GM19328 (cell line): ENCODE measurements around the gene VPS41.
"Not testable (repeated sequence)": the region's sequence is repeated elsewhere in the genome, so short reads cannot be mapped to it uniquely, and the experiment has no call there.

ENCODE experiments used
- ATAC-seq: cut with Tn5 transposase; IDR thresholded peaks from one replicate; pipeline ENCODE4 v1.9.1; 2021; ENCODE audit warnings: mild to moderate bottlenecking, moderate library complexity; ENCODE audit not compliant: unreplicated experiment

Gene VPS41

DNA sequence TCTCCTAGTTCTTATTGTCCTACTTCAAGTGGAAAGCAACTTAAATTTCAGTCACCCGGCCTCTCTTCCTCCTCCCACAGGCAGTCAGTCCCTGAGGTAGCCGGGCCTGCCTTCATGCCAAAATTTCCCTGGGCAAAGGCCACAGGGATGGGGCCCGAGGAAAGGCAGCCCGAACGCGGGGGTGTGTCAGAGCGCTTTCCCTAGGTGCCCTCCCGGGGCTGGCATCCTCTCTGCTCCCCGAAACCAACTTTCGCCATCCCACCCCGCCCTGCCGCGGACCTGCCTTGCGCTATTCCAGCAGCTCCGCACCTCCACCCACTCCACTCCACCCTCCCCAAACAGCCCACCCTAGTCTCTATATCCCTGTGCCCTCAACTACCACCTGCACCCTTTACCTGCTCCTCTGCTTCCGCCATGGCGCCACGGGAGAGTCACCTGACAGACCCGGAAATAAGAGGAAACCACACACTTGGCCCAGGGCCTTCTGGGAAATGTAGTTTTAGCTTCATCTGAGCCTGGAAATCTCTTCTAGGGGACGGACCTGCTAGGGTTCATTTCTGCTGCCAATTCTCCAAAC is at the start of gene VPS41:
Gene VPS41, minus strand, starts transcription at position 433 of the 577 bp plus-strand sequence. Its CDS starts 17 bp downstream, at position 416.
- ATAC-seq, result peak; percentile 96

GRCh38 chr7:38955892-38956291 is 46.9 kb upstream of the VPS41 start:
- no peak for ATAC-seq

GRCh38 chr7:38953971-38954370 is 45.0 kb upstream of the VPS41 start:
- no peak for ATAC-seq

DNA sequence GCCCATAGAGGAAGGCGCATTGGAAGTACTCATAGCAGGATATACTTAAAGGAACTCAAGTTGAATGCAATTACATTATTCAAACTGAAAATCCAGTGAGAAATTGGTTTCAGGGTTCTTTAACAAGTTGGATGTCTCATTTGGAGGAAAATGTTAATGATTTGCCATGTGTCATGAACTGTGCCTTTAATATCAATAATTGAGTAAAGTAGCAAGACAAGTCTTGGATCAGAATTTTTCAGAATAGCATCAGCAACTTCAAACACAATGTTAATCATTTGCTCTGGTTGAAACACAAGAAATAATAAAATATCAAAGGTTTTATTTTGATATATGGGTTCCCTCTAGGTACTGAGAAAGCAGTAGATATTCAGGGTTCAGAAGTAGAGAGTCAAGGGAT is 44.2 kb upstream of the VPS41 start:
- ATAC-seq, result no peak

GRCh38 chr7:38951213-38951612 is 42.2 kb upstream of the VPS41 start:
- no peak for ATAC-seq

DNA sequence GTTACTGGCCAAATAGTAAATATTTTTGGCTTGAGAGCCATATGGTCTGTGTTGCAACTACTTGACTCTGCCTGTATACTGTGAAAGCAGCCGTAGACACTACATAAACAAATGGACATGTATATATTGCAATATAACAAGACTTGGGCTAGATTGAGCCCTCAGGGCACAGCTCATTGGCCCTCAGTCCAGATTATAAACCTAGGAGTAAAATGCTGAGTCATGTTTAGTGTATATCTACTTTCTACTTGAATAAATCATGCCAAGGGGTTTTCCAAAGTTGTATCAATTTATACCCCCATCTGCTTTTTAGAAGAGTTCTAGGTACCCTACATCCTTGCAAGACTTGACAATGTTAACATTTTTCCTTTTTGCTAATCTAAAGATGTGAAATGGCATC is 41.3 kb upstream of the VPS41 start:
- ATAC-seq, result no peak

- ATAC-seq, result not testable (repeated sequence)
Measured at GRCh38 chr7:38947541-38947940, 38.5 kb upstream of the VPS41 start.

- ATAC-seq, result no peak
Measured at GRCh38 chr7:38942431-38943051, 33.5 kb upstream of the VPS41 start.

DNA sequence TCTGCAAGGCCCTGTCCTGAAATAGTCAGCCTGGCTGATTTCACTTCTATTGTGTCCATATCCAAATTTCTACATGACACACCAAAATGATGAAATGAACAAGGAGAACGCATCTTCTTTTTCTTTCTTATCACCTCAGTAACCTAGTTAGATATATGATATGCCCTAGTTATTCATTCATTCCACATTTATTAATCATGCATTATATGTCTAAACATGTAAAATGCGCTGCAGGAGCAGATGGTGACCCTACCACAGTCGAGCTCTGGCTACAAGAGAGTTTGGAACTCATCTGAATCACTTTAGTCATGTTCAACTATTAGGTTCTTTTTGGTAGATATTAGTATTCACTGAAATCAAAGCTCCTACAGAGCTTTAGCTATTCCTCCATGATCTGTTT is 31.8 kb upstream of the VPS41 start:
- ATAC-seq, result no peak

DNA sequence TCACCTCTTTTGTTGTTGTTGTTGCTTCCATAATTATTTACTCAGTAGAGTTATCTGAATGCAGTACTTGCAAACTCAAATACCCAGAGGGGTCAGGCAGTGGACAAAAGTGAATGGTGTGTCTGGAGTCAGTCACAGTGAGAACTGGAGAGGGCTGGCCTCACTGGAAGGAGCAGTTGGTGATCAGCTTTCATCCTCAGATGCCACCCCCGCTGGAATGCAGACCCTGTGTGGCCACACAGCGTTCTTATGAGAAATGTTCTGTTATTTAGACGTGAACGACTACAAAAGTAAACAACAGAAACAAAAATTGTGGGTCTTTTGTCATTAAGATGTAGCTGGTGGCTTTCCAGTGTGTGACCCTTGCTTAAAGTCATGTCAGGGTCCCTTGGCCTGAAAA is 29.6 kb upstream of the VPS41 start:
- ATAC-seq, result no peak

GRCh38 chr7:38938001-38938485 is 29.1 kb upstream of the VPS41 start:
- no peak for ATAC-seq

DNA sequence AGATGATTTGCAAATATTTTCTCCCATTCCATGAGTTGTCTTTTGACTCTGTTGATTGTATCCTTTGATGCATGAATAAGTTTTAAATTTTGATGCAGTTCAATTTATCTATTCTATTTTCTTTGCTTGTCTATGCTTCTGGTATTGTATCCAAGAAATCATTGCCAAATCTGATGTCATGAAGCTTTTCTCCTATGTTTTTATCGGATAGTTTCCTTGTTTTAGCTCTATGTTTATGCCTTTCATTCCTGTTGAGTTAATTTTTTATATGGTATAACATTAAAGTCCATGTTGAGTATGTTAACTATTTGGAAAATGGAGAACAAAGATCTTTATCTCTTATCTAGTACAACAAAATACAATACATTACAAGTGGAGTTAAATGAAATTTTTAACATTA is 27.6 kb upstream of the VPS41 start:
- no peak for ATAC-seq

- no peak for ATAC-seq
Measured at GRCh38 chr7:38934536-38934935, 25.5 kb upstream of the VPS41 start.

DNA sequence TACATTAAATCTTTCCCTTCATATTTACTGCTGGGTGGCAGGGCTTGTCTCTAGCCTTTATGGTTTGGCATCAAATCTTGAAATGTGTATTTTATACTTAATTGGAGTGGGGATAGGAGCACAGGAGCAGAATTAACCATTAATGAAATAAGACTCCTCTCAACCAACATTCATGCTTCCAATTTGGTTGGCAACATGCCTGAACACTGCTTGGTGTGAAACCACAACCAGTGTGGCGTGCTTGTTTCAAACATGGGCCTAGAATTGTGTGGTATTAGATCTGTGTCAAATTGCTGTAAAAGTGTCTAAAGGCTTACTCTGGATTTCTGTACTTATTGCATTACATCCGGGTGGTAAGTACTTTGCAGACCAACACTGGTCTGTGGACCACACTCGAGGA is 25.1 kb upstream of the VPS41 start:
- no peak for ATAC-seq

DNA sequence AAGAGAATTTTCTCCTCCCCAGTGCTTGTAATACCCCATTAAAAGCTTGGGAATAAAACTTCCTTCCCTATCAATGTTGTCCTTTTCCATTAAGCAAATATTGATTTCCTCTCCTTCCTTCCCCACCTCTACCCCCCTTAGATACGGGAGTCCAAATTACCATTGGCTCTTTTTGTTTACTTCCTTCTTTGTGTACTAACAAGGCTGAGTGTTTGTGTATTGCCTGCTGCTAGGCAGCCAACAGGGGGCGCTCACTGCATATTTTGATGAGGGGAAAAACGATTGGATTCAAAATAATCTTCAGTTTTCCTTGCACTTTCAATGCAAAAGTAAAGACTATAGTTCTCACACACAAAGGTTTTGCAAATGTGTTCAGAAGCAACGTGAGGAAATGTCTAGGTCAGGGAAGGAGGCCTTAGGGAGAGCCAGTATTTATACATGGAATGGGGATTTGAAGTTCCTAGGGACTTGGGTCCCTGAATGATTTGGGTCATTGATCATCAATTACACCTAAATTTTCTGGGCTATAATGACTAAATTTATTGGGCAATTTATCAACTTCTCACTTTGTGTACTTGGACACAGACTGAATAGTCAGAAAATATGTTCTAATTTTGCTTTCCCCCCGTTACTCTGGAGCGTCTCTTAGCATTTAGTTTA is 23.6 kb upstream of the VPS41 start:
- peak; percentile 68 for ATAC-seq

DNA sequence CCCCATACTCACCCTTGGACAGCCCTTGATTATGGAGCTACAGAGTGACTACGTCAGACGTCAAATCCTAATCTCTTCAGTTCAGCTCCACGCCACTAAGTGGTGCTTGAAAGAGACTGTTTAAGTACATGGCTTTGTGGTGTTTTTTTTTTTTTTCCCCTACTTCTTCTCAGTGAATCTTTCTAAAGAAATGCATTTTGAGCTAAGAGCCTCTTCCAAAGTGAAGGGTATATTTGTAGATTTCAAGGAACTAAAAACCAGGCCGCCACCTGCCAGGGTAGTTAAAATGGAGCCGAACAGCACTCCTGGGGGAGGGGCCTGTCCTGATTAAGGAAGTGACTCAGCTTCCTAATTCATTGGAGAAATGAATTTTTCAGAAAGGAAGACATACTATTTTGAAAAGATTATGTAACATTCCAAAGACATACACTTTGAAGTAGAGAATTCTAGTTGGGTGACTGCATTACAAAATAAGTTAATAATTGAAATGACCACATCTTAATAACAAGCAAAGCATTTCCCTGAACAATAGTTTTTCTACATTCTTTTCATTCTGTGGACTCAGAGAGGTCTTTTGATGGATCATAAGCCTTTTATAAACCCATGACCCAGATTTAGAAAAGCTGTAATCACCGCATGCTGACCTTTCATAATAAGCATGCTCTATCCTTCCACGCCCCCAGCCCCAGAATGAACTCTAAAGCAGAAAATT is 20.6 kb upstream of the VPS41 start:
- no peak for ATAC-seq

- no peak for ATAC-seq
Measured at GRCh38 chr7:38928506-38928905, 19.5 kb upstream of the VPS41 start.

GRCh38 chr7:38927751-38928150 is 18.8 kb upstream of the VPS41 start:
- no peak for ATAC-seq

DNA sequence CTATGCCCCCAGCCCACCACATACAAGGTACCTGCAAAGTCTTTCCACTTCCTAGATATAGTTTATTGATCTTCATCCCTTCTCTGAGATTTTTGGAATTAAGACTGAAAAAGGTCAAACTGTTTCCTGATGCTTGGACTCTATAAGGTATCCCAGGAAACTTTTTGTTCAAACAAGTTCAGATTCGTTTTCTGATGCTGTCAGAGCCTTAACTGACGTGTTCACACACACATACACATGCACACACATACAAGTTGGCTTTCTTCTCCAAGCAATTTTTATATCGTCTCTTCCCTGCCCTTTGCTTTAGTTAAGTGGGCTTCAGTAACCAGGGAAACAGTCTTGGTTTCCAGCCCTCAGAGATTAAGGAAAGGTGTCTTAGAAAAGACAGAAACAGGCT is 11.7 kb upstream of the VPS41 start:
- ATAC-seq, result no peak

DNA sequence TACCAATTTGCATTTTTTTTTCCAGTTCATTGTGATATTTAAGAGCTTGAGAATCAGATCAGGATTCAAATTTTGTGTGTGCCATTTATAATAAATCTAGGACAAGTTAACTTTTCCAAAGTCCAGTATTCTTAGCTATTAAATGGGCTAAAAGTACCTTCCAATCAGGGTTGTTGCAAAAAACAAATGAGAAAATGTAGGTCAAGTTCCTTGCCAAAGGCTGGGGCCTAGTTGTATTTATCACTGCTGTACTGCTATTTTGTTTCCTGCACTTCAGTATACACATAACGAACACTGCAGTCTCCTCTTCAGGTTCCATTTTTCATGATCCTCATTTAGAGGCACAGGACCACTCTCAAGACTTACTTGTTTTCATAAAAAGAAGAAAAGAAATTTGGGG is 7.4 kb upstream of the VPS41 start:
- no peak for ATAC-seq

DNA sequence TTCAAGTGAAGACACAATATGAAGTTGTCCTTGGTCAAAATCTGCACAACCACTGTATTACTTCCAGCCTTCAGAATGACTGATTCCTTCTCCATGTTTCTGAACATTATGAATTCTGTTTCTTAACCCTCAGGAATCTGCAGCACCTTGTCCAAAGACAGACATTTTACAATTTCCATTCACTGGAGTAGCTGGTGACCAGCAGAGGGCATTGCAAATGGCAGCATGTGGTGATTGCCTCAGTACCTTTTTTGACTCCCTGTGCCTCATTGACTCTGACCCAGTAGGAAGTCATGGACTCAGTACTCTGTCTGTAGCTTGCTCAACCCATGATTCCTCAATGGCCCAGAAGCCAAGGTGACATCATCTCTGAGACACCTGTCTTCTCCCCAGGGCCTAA is 879 bp upstream of the VPS41 start:
- ATAC-seq, result no peak

DNA sequence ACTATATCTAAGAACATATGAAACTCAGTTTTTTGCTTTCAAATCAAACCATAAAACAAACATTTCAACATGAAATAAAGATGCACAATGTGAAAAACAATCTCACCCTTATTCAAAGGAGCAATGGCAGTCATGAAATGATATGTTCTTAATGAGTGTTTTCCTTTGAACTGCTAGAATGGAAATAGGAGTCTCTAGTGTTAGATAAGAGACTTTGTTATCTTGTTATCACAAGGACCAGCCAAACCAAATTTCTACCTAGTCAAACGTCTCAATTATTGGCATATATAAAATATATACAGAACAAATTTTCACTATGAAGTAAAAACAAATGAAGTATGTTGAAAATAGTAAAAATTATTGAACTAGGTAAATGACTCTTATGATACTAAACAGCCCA is 1.2 kb downstream of the VPS41 start:
- ATAC-seq, result no peak
